Bone marrow (tissue), 2 donors: ENCODE results near the gene JPH3.

Experiments used
- DNase-seq, 2 donors: peaks; one replicate each; lab custom pipeline; 2025; lab: John Stamatoyannopoulos, UW

Gene JPH3

GRCh38 chr16:87601401-87601981 is 817 bp upstream of the JPH3 start:
- DNase-seq, result no peak

- no peak for DNase-seq
Observed at GRCh38 chr16:87602821-87603683, 744 bp downstream of the JPH3 start.

DNA sequence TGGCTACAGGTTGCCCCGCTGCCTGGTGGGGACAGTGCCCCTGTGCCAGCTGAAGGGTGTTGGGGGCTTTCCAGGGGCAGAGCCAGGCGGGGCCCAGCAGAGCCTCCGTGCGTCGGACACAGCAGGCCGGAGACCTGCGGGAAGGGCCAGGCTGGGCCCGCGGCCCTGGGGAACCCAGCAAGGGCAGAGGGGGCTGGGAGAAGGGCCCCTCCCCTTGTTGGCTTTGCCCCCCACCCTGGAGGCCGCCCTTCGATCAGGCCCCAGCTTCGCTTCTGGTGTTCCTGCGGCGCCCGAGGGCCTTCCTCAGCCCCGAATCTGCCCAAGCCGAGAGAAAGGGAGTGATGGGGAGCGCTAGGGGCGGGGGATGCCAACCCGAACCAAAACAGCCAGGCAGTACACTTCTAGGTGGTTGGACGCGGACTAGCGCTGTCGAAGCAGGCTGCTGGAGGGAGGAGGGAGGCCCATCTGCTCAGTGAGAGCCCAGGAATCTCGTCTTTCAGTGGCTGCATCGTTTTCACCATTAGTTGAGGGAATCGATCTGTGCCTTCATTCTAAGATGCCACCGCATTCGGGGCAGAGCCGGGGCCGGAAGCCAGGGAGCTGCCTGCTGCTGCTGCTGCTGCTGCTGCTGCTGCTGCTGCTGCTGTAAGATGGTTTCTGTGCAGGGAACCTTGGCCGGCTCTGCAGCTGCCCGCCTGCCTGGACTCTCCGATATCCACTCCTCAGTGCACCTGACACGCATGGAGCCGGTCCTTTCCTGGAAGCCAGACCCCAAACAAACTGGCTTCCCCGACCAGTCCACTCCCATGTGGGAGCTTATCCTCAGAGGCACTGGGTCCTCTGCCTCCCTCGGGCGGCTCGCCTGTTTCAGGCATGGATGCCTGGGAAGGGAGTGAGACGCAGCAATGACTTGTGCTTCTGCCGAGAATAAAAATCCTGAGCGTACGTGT is 1.7 kb downstream of the JPH3 start:
- DNase-seq, result no peak

DNA sequence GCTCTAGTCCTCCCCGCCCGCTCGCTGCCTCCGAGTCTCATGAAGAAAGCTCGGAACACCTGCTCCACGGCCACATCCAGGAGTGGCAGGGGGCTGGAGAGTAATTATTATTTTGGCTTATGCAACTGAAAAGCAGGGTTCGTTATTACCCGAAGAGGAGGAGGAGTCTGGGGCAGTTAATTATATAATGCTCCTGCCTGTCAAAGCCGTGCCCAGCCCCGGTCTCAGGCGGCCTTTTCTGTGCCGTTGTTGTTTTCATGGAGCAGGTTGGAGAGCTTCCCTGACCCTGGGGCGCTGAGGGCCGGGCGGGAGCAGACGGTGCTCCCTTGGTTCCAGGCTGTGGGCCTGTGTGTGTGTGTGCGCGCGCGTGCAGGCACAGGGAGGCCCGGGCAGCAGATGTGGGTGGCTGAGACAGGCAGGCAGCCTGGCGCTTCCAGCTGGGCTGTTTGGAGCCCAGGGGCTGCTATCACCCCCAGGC is 2.4 kb downstream of the JPH3 start:
- DNase-seq, result no peak

- DNase-seq, result no peak
Observed at GRCh38 chr16:87607223-87607622, 4.9 kb downstream of the JPH3 start.

- no peak for DNase-seq
Observed at GRCh38 chr16:87607871-87608270, 5.6 kb downstream of the JPH3 start.

- DNase-seq, result no peak
Observed at GRCh38 chr16:87608400-87608985, 6.2 kb downstream of the JPH3 start.

DNA sequence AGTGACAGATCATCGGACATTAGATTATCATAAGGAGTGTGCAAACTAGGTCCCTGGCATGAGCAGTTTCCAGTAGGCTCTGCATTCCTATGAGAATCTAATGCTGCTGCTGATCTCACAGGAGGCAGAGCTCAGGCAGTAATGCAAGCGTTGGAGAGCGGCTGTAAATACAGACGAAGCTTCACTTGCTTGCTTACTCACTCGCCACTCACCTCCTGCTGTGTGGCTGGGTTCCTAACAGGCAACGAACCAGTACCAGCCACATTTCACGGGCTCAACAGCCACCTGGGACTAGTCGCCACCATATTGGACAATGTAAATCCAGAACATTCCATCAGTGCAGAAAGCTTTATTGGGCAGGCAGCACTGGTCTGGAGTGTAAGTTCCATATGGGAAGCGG is 7.7 kb downstream of the JPH3 start:
- no peak for DNase-seq

GRCh38 chr16:87611456-87611855 is 9.1 kb downstream of the JPH3 start:
- DNase-seq, result no peak

DNA sequence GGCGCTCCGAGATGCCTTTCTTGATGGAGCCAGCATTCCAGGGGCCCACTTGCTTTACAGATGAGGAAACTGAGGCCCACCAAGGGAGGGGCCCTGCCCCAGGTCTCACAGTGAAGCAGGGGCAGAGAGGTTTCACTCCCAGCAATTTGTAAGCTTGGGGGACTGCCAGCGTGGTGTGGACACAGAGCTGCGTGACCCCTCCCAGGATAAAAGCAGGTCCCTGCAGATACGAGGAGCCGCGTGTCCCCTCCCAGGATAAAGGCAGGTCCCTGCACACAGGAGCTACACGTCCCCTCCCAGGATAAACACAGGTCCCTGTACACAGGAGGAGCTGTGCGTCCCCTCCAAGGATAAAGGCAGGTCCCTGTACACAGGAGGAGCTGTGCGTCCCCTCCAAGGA is 11.7 kb downstream of the JPH3 start:
- no peak for DNase-seq

DNA sequence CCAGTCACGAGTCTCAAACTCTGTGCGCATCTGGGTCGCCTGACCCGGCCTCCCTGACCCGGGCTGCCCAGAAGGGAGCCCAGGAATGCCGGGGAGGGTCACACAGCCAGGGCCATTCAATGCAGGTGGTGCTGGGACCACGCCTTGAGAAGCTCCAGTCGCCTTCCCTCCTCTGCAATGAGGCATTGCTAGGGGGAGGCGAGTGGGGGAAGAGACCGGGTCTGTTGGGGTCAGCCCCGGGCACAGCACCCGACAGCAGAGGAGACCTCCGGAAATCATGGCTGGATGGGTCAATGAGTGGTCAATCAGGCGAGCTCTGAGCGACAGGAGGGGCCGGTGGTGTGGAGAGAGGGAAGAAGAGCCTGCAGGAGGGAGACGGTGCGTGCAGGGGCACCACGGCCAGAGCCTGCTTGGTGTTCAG is 13.3 kb downstream of the JPH3 start:
- no peak for DNase-seq

- no peak for DNase-seq
Observed at GRCh38 chr16:87616556-87616955, 14.2 kb downstream of the JPH3 start.

DNA sequence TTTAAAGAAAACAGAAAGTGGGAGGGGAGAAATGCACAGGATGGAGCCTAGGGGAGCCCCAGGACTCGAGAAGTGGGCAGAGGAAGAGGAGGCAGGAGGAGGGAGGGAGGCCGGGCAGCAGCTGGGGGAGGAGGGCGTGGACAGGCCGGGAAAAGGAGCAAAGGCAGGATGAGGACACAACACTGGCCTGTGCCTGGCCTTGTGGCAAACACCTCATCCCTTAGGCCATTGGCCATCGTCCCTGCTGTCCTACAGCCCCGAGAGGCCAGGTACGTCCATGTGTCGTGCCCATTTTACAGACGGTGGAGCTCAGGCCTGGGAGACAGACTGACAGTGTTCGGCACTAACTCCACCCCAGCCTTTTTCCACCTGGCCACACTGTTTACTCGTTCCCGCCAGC is 15.9 kb downstream of the JPH3 start:
- no peak for DNase-seq

DNA sequence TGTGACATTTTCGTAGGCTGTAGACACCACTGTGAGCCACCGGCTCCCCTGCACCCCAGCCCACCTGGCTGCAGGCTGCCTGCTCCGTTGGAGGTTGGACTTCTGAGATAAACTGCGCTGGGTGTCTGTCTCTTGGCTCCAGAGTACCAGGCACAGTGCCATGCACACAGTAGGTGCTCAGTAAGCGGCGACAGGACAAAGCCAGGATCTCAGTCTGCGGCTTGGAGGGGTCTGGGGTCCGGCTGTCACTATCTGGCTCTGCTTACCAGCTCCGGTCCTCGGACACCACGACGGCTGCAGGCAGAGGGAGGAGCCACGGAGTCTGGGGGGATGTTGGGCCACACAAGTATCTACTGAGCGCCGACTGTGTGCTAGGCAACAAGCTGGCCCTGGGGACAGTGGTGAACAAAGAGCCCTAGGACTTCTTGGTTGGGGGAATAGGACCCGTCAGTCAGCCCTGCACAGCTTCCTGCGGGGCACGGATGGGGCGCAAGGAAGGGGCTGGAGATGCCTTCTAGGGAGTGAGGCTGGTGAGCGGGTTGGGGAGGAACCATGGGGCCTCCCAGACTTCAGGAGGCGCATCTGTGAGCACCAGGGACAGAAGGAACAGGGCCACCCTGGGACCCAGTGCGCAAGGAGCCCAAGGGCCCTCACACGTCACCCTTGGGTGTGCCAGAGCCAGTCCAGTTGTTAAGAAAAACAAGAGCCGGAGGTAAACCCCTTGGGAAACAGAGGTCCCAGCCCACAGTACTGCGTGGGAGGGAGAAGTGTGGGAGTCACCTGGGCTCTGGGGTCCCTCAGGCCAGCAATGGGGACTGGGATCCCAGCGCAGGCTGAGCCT is 17.3 kb downstream of the JPH3 start:
- DNase-seq, result no peak

DNA sequence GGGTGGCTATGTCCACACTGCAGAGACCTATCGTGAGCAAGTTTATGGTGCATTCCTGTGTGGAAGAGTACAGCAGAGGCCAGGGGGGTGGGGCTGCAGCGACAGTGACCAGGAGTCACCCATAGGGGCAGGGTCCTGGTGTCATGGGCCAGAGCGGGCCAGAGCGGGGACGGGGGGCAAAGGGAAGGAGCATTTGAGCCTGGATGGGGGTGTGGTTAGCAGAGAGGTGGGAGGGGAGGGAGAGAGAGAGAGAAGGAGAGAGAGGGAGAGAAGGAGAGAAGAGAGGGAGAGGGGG is 17.8 kb downstream of the JPH3 start:
- no peak for DNase-seq

- DNase-seq, result no peak
Observed at GRCh38 chr16:87621550-87621829, 19.2 kb downstream of the JPH3 start.

- DNase-seq, result no peak
Observed at GRCh38 chr16:87621976-87622713, 19.8 kb downstream of the JPH3 start.

GRCh38 chr16:87622756-87623319 is 20.5 kb downstream of the JPH3 start:
- no peak for DNase-seq

GRCh38 chr16:87625241-87625797 is 23.0 kb downstream of the JPH3 start:
- no peak for DNase-seq

- no peak for DNase-seq
Observed at GRCh38 chr16:87626401-87626800, 24.1 kb downstream of the JPH3 start.
